ENCODE results near the gene MT1E. TPM values are rescaled to one million over a fixed set of nuclear protein-coding genes. Genes with fewer than 3 reads are reported as not detected.

Gene MT1E
- total and polyA plus RNA-seq, 2 of the 8 experiments (the other 6 are each of a cell fraction or from before 2014, with no cell fraction given) = 7.9 to 117 TPM

GRCh38 chr16:56669840-56670619 lies 44.4 kb downstream of the MT1E start:
- no peak overlapping the region for H3K4ac ChIP-seq (replicated peaks; ENCODE audit: insufficient read length, low read depth, low read length)
- no peaks in the 10 kb centered on the region for H3K9me3 ChIP-seq (ENCODE audit: insufficient read depth in 2 of 2, low read depth in 1 of 2, low read length in 1 of 2)
- peak overlapping the region; percentile 86; the same call in 1 of the 2 replicates for H2BK12ac ChIP-seq (ENCODE audit: low read depth, low read length)
- H4K91ac ChIP-seq (replicated peaks; ENCODE audit: insufficient read length, low read length) = peak overlapping the region; percentile 15
- no peaks in the 10 kb centered on the region for H3K36me3 ChIP-seq (ENCODE audit: control insufficient read depth in 2 of 4, insufficient read depth in 4 of 4, low read length in 3 of 4)
- no peak overlapping the region for H2BK15ac ChIP-seq (ENCODE audit: low read length)
- no peak overlapping the region for H3K9ac ChIP-seq (replicated peaks in 1 of 4; ENCODE audit: extremely low read depth in 1 of 4, low read depth in 3 of 4, low read length in 3 of 4)
- H3K56ac ChIP-seq (replicated peaks; ENCODE audit: insufficient read length, low read depth, low read length) = no peak overlapping the region
- H4K20me1 ChIP-seq (replicated peaks in 1 of 2; ENCODE audit: control insufficient read depth in 1 of 2, insufficient read depth in 2 of 2, low read length in 2 of 2) = peaks cover 2 to 9% of the 10 kb centered on the region in 2 experiments
- H2AK5ac ChIP-seq (ENCODE audit: low read depth, low read length) = no peak overlapping the region
- CTCF ChIA-PET (ENCODE audit: partially characterized antibody) = interaction anchor here (0.6 to 4.6 kb wide), 8 partner anchors 10 to 884 kb away, joined by 3 to 29 read pairs (median 3); partner anchors contain the start of gene MT1E
- H3K27ac ChIP-seq (ENCODE audit: low read depth, low read length) = no peak overlapping the region
- no peak overlapping the region for H3K23ac ChIP-seq (ENCODE audit: insufficient read length)
- peaks cover 10% of the 10 kb centered on the region; the same call in 1 of the 2 replicates for H3K23me2 ChIP-seq (ENCODE audit: low read depth, low read length)
- H2BK20ac ChIP-seq (ENCODE audit: low read length) = no peak overlapping the region; the same call in 1 of the 2 replicates
- no peak overlapping the region for H4K5ac ChIP-seq (ENCODE audit: insufficient read length, low read depth, low read length)
- no peaks in the 10 kb centered on the region for H3K79me1 ChIP-seq (ENCODE audit: low read depth, low read length)
- peaks cover 65 to 83% (median 77%) of the 10 kb centered on the region in 4 experiments for H3K27me3 ChIP-seq (replicated peaks in 1 of 4; ENCODE audit: control insufficient read depth in 3 of 4, extremely low read depth in 1 of 4, insufficient read depth in 3 of 4, low read length in 3 of 4)
- 0 out of 2 replicates have a peak overlapping the region, but pooled peaks have one; percentile 6 for H2AFZ ChIP-seq (ENCODE audit: low read length)
- 10% methylated on average over 19 of the region's 19 CpGs; no CpG with 5 or more reads in 1 of the 2 experiments for WGBS, 2 experiments (ENCODE audit: extremely low coverage in 1 of 2, insufficient coverage in 1 of 2, insufficient read length in 1 of 2, insufficient replicate concordance in 2 of 2, low coverage in 1 of 2, low lambda C conversion rate in 2 of 2, missing lambda C conversion rate in 1 of 2)
- DNase-seq (ENCODE audit: low read depth in 1 of 2, low spot score in 2 of 2) (no peak), FAIRE-seq (no peak)
- H3K79me2 ChIP-seq (ENCODE audit: control insufficient read depth in 1 of 2, insufficient read depth in 2 of 2, low read length in 2 of 2) = no peaks in the 10 kb centered on the region
- peak overlapping the region; percentile 74 to 92 for H3K4me2 ChIP-seq (ENCODE audit: insufficient read depth in 1 of 2, low read depth in 2 of 2, low read length in 2 of 2)
- no peak overlapping the region for H3K14ac ChIP-seq (ENCODE audit: insufficient read length)
- POLR2A ChIA-PET (ENCODE audit: partially characterized antibody) = interaction anchor here (0.9 to 13.9 kb wide), 13 partner anchors 9 to 219 kb away, joined by 3 to 205 read pairs (median 5); partner anchors contain the start of genes MT1B, MT1E, MT1F and MT1M
- H2BK5ac ChIP-seq (ENCODE audit: low read depth, low read length) = no peak overlapping the region
- peak overlapping the region; percentile 13 to 52 (median 19); a peak in 7 of 8 replicates for H3K4me3 ChIP-seq (ENCODE audit: extremely low read depth in 1 of 4, insufficient read depth in 2 of 4, low read depth in 3 of 4, low read length in 4 of 4)
- no peak overlapping the region for H2BK120ac ChIP-seq (replicated peaks; ENCODE audit: low read depth, low read length)
- peaks cover 3 to 18% (median 13%) of the 10 kb centered on the region in 4 experiments for H3K4me1 ChIP-seq (replicated peaks in 1 of 4; ENCODE audit: control insufficient read depth in 3 of 4, insufficient read depth in 4 of 4, low read length in 3 of 4)
- H3K18ac ChIP-seq (ENCODE audit: extremely low read depth, low read length) = peak overlapping the region; percentile 68
- H4K8ac ChIP-seq (ENCODE audit: extremely low read depth, insufficient read depth, low read length) = no peak overlapping the region
- TF ChIP-seq TEAD4 (IDR thresholded peaks at IDR 0.05; ENCODE audit: low read depth, low read length) = no peak
- TF ChIP-seq E2F6 (IDR thresholded peaks at IDR 0.05) = no peak
- no peak for TF ChIP-seq ASH2L (IDR thresholded peaks at IDR 0.05; ENCODE audit: low read length)
- TF ChIP-seq YY1 (IDR thresholded peaks at IDR 0.05; ENCODE audit: low read depth, low read length) = no peak
- no peak for TF ChIP-seq KDM1A (IDR thresholded peaks at IDR 0.05; ENCODE audit: borderline replicate concordance, low read length)
- TF ChIP-seq SP1 (IDR thresholded peaks at IDR 0.05; ENCODE audit: low read depth, low read length) = no peak
- TF ChIP-seq NANOG (IDR thresholded peaks at IDR 0.05; ENCODE audit: insufficient read depth, low read depth, low read length, poor library complexity, severe bottlenecking) = no peak
- no peak for TF ChIP-seq HDAC6 (IDR thresholded peaks at IDR 0.05; ENCODE audit: low read depth, low read length)
- TF ChIP-seq SUZ12 (IDR thresholded peaks at IDR 0.05; ENCODE audit: low read length) = peak; percentile 76
- TF ChIP-seq NRF1 (IDR thresholded peaks at IDR 0.05; ENCODE audit: low read depth, low read length) = 0 out of 2 replicates have a peak, but pooled peaks have one; percentile 28
- TF ChIP-seq CHD1 (IDR thresholded peaks at IDR 0.05; ENCODE audit: low read depth, low read length) = no peak
- no peak for TF ChIP-seq GTF2F1 (IDR thresholded peaks at IDR 0.05; ENCODE audit: borderline replicate concordance, low read depth, low read length)
